Small intestine (tissue), 7 donors: Measurements from ENCODE around the gene KRTAP9-7. TPM values are rescaled to one million over a fixed set of nuclear protein-coding genes. Genes with fewer than 3 reads are reported as not detected.

Experiments used
- DNase-seq, 2 donors: peaks; one replicate each; pipeline versions ENCODE4 v3.0.0 to v3.0.0-alpha.2; 2013
- FAIRE-seq: peaks from 2 replicates; lab custom pipeline; 2012; peaks lifted over from hg19 to GRCh38; lab: Jason Lieb, UNC
- H3K27ac ChIP-seq, 3 donors: one replicate each; pipeline ENCODE4 v1.5.1; 2013; ENCODE audit warnings: low read length in 2 of 3, mild to moderate bottlenecking in 2 of 3, control low read depth in 1 of 3, inconsistent platforms in 1 of 3, low read depth in 1 of 3, moderate library complexity in 1 of 3
- H3K27me3 ChIP-seq, 3 donors: one replicate each; pipeline ENCODE4 v1.6.1; 2013; ENCODE audit warnings: low read length in 3 of 3, inconsistent platforms in 1 of 3; ENCODE audit not compliant: control insufficient read depth in 3 of 3, insufficient read depth in 3 of 3
- H3K36me3 ChIP-seq, 3 donors: one replicate each; pipeline ENCODE4 v1.6.1; 2013; ENCODE audit warnings: low read length in 3 of 3, inconsistent platforms in 1 of 3, low read depth in 1 of 3, mild to moderate bottlenecking in 1 of 3, moderate library complexity in 1 of 3; ENCODE audit not compliant: control insufficient read depth in 3 of 3, insufficient read depth in 2 of 3
- H3K4me1 ChIP-seq, 3 donors: one replicate each; pipeline ENCODE4 v1.6.1; 2013; ENCODE audit warnings: low read length in 2 of 3, inconsistent platforms in 1 of 3, low read depth in 1 of 3, mild to moderate bottlenecking in 1 of 3, moderate library complexity in 1 of 3; ENCODE audit not compliant: control insufficient read depth in 3 of 3, insufficient read depth in 2 of 3
- H3K4me3 ChIP-seq, 3 donors: one replicate each; pipeline ENCODE4 v1.5.1; 2013; ENCODE audit warnings: low read length in 3 of 3, control low read depth in 1 of 3, inconsistent platforms in 1 of 3, low read depth in 1 of 3, mild to moderate bottlenecking in 1 of 3, moderate library complexity in 1 of 3
- H3K9me3 ChIP-seq, 2 donors: one replicate each; pipeline ENCODE4 v1.6.1; 2013; ENCODE audit warnings: low read depth in 1 of 2, low read length in 1 of 2; ENCODE audit not compliant: control insufficient read depth in 2 of 2, insufficient read depth in 1 of 2
- WGBS, 3 donors: extraction: QIAGEN DNeasy Blood & Tissue Kit; methylation state at CpG; one replicate each; pipeline ENCODE4 v1.1.7; 2013; 5-methylcytosine and 5-hydroxymethylcytosine counted together
- polyA plus RNA-seq, 4 donors: library from polyadenylated mRNA; stranded (reverse) in 3 of 4; unstranded in 1 of 4; fragments of 200-250 nt in 3 of 4; fragments of 120-200 nt in 1 of 4; gene quantifications; one replicate each; pipeline versions ENCODE4 v1.2.1 to v1.2.3, GENCODE V29; 2013
- donor health status: healthy with polysubstance abuse.
- donor health status: control.
- donor health status: control.
- donor health status: Bipolar disorder and iron deficiency.
- donor health status: healthy.

Gene KRTAP9-7
- polyA plus RNA-seq, 4 donors: not detected

DNA sequence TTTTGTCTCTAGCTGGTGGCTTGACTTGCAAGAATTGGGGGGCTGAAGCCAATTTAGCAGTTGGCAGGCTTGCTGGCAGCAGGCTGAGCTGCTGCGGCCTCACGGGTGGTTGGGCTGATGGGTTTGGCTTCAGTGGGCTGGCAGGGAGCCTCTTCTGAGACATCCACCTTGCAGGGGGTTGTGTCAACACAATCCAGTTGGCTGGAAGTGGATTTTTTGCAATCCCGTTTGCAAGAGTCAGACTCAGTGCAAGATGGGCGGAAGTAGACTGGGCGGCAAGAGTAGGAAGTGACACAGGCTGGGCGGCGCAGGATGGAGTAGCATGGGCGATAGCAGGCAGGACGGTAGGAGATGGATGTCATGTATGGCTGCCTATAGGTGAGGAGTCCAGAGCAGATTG is 32.1 kb downstream of the KRTAP9-7 start:
- H3K27me3 ChIP-seq: peaks cover 0 to 21% (median 6%) of the 10 kb centered on the region in 3 donors
- no peaks in the 10 kb centered on the region for H3K36me3 ChIP-seq
- H3K4me1 ChIP-seq: no peaks in the 10 kb centered on the region
- DNase-seq (no peak), FAIRE-seq (no peak)
- H3K27ac ChIP-seq: no peak overlapping the region
- H3K4me3 ChIP-seq: no peak overlapping the region
- H3K9me3 ChIP-seq: no peaks in the 10 kb centered on the region
- 81 to 88% (median 87%) methylated on average over 9 of the region's 9 CpGs for WGBS, 3 donors

DNA sequence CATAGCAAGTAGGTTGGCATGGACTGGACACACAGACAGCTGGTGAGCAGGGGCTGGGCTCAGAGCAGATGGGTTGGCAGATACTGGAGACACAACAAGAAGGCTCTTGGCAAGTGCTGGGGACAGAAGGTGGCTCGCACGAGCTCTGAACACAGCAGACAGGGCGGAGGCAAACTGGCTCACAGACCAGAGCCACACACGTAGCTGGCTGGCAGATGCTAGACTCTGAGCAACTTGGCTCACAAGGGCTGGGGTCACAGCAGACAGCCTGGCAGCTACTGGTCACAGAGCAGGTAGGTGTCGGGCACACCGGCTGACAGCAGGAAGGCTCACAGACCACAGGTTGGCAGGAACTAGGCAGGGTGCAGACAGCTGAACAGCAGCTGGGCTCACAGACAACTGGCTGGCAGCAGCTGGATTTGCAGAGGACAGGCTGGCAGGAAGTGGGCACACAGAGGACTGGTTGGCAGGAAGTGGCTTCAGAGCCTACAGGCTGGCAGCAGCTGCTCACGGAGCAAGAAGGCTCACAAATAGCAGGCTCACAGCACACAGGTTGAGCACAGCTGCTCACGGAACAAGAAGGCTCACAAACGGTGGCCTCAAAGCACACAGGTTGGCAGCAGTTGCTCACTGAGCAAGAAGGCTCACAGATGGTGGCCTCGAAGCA is 32.9 kb downstream of the KRTAP9-7 start:
- Histone ChIP-seq H3K27ac (peak overlapping the region in 1 of 3 donors; percentile 65), H3K36me3 (no peaks in the 10 kb centered on the region), H3K27me3 (peaks cover 0 to 21% (median 6%) of the 10 kb centered on the region in 3 donors), H3K4me3 (no peak overlapping the region), H3K4me1 (no peaks in the 10 kb centered on the region), H3K9me3 (no peaks in the 10 kb centered on the region)
- DNase-seq (peak in 1 of 2 donors; percentile 12), FAIRE-seq (no peak)
- WGBS, 3 donors: 37 to 51% (median 41%) methylated on average over 10 of the region's 10 CpGs

DNA sequence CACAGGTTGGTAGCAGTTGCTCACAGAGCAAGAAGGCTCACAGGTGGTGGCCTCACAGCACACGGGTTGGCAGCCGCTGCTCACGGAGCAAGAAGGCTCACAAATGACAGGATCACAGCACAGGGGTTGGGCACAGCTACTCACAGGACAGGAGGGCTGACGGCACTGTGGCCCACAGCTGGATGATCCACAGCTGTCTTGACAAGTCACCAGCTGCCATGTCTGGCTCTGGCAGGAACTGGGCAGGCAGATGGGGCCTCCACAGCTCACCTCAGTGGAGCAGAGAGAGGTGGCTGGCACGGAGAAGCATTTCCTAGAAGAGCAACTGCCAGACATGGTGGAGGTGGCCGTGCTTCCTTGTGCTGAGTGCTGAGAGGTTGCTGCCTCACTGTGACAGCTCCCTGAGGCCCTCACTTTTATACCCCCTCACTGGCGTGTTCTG is 33.4 kb downstream of the KRTAP9-7 start, which contains the start of gene KRTAP16-1:
Gene KRTAP16-1 (minus strand): TSS at position 392 of the 442 bp plus-strand sequence. CDS start 56 bp downstream, at position 336.
- Histone ChIP-seq H3K36me3 (no peaks in the 10 kb centered on the region), H3K4me3 (no peak within 1 kb of the TSS), H3K9me3 (no peaks in the 10 kb centered on the region), H3K27ac (peak within 1 kb of the TSS in 1 of 3 donors; percentile 65), H3K27me3 (peaks cover 0 to 21% (median 6%) of the 10 kb centered on the region in 3 donors), H3K4me1 (no peaks in the 10 kb centered on the region)
- FAIRE-seq (no peak), DNase-seq (no peak)
- WGBS, 3 donors: 55 to 72% (median 65%) methylated on average over 7 of the region's 7 CpGs

DNA sequence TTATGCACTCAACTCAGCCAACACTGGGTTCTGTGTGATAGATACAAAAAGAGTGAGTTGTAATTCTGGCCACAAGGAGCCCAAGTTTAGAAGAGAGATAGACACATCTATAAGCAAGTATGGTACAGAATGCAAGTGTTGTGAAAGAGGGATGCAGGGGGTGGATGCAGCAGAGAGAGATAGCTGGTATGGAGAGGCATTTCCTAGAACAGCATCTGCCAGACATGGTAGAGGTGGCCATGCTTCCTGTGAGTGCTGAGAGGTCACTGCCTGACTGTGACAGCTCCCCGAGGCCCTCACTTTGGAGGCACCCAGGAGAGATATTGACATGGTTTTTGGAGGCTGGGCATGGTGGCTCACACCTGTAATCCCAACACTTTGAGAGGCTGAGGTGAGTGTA is 35.6 kb downstream of the KRTAP9-7 start:
- no peak for FAIRE-seq
- WGBS, 3 donors: 75 to 93% (median 88%) methylated on average over 1 of the region's 1 CpG

DNA sequence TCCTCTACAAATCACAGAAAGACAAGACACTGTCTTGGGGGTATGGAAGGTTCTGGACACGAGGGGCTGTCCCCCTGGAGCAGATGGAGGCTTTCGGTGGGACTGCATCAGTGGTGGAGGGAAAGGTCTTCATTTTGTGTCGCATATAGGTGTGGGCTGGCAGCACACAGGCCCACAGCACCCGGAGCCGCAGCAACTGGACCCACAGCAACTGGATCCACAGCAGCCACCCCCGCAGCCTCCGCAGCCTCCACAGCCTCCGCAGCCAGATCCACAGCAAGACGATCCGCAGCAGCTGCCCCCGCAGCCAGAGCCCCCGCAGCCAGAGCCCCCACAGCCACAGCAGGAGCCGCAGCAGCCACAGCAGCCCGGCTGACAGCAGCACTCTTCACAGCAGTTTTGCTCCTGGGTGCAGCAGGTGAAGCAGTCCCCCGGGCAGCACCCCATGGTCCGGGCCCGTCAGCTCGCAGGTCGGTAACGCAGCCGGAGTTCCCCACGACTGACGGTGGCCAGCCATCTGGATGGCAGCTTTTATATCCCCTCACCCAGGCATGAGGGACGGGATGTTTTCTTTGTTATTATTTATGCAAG is 39.8 kb downstream of the KRTAP9-7 start, which contains the start of gene KRTAP17-1:
Gene KRTAP17-1 (minus strand): TSS at position 507 of the 591 bp plus-strand sequence. CDS start 60 bp downstream, at position 447.
- no peaks in the 10 kb centered on the region for H3K9me3 ChIP-seq
- H3K27me3 ChIP-seq: peaks cover 0 to 11% (median 7%) of the 10 kb centered on the region in 3 donors
- H3K27ac ChIP-seq: no peak within 1 kb of the TSS
- FAIRE-seq (no peak), DNase-seq (no peak)
- no peak within 1 kb of the TSS for H3K4me3 ChIP-seq
- no peaks in the 10 kb centered on the region for H3K4me1 ChIP-seq
- no peaks in the 10 kb centered on the region for H3K36me3 ChIP-seq
- 80 to 87% (median 83%) methylated on average over 22 to 24 of the region's 24 CpGs for whole genome bisulfite sequencing, 3 donors

More for the DNA sequence above, 35.6 kb downstream of the KRTAP9-7 start:
- peaks cover 0 to 21% (median 11%) of the 10 kb centered on the region in 3 donors for H3K27me3 ChIP-seq
- H3K4me1 ChIP-seq: no peaks in the 10 kb centered on the region
- H3K36me3 ChIP-seq: no peaks in the 10 kb centered on the region
- H3K9me3 ChIP-seq: no peaks in the 10 kb centered on the region
- H3K27ac ChIP-seq: no peak overlapping the region
- DNase-seq: no peak
- no peak overlapping the region for H3K4me3 ChIP-seq

DNA sequence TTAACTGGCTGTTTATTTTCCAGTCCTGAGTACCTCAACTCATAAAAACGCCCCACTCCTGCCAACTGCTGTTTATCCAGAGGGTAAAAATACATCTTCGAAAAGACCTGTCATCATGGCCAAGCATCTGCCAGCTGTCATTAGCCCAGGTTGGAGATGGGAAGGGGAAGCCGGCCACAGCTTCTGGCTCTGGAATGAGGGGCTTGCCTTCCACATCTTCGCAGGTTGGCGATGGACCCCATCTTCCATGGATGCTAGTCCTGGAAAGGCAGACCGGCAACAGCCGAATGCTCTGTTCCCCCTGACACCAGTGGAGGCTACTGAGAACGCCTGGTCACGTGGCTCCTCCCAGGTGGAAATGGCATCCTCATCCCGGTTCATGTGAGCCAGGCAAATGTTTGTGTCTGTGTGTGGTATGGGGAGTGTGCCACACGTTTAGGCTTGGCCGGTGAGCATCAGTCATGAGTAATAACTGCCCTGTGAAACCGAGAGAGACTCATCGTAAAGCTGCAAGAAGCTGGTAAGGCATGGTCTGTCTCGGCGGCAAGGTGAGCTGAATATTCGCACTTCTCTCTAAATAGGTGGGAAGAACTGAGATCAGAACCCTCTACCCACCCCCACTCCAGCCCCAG is 40.4 kb downstream of the KRTAP9-7 start:
- no peaks in the 10 kb centered on the region for H3K36me3 ChIP-seq
- peaks cover 0 to 11% (median 5%) of the 10 kb centered on the region in 3 donors for H3K27me3 ChIP-seq
- H3K9me3 ChIP-seq: no peaks in the 10 kb centered on the region
- H3K4me1 ChIP-seq: no peaks in the 10 kb centered on the region
- FAIRE-seq (no peak), DNase-seq (no peak)
- no peak overlapping the region for H3K27ac ChIP-seq
- H3K4me3 ChIP-seq: no peak overlapping the region
- 71 to 75% (median 74%) methylated on average over 17 of the region's 17 CpGs for WGBS, 3 donors

DNA sequence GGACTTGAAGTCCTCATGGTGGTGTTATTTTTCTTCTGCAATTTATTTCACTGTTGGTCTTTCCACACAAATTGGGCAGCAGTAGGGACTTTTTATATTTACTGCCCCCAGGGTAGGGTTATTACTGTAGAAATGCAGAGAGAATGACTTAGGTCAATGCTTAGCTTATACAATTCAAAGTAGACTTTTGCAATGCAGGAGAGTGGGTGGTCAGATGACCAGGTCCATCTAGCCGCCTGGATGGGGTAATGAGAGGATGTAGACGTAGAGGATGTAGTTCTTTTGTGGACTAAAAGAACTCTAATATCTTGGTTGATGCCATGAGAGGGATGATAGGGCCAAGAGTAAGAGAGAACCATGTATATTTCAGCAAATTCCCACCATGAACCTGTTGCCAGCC is 42.7 kb downstream of the KRTAP9-7 start:
- FAIRE-seq (no peak), DNase-seq (no peak)
- H3K27ac ChIP-seq: no peak overlapping the region
- no peak overlapping the region for H3K4me3 ChIP-seq
- no peaks in the 10 kb centered on the region for H3K36me3 ChIP-seq
- no peaks in the 10 kb centered on the region for H3K4me1 ChIP-seq
- H3K9me3 ChIP-seq: no peaks in the 10 kb centered on the region
- peaks cover 0 to 5% (median 2%) of the 10 kb centered on the region in 3 donors for H3K27me3 ChIP-seq
- 48 to 84% (median 49%) methylated on average over 2 of the region's 2 CpGs for WGBS, 3 donors

DNA sequence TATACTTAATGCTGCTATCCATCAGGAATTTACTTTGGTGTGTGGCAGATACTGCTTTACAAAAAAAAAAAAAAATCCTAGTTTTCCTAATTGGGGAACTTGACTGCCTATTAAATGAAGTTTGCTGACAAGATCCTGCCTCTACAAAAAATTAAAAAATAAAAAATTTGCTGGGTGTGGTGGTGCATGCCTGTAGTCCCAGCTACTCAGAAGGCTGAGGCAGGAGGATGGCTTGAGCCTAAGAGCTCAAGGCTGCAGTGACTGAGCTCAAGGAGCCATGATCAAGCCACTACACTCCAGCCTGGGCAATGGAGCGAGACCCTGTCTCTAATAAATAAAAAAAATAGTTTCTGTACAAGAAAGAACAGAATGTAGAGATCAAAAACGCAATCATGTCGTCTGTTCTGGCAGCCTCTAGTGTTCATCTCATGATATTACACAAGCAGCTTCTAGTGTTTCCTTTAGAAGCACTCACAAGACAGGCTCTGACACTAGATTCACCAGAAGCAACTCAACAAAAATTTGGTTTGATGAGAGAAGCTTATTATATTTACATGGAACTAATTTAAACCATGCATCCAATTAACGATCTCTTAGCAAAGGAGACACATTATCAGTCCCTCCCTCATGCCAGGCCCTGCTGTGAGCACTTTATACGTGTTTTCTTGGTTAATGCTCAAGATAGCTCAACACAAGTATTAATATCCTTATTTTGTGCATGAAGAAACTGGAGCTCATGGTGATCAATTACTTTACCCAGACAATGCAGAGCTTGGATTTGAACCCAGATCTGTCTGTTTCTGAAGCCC is 46.8 kb downstream of the KRTAP9-7 start:
- no peak overlapping the region for H3K27ac ChIP-seq
- no peaks in the 10 kb centered on the region for H3K4me1 ChIP-seq
- DNase-seq (peak; percentile 45 to 54), FAIRE-seq (no peak)
- WGBS, 3 donors: 30 to 35% (median 31%) methylated on average over 5 of the region's 5 CpGs
- no peak overlapping the region for H3K4me3 ChIP-seq
- no peaks in the 10 kb centered on the region for H3K36me3 ChIP-seq
- no peaks in the 10 kb centered on the region for H3K27me3 ChIP-seq
- no peaks in the 10 kb centered on the region for H3K9me3 ChIP-seq
